Activated T-cell treated with anti-CD3 and anti-CD28 coated beads, Interleukin-2, amount 50 U/mL, for 4 hours (primary cell): ENCODE results near the gene SUMO4. TPM values are rescaled to one million over a fixed set of nuclear protein-coding genes. Genes with fewer than 3 reads are reported as not detected.

ENCODE experiments used
- ATAC-seq, 2 donors: fragments of 200-7000 bp; cut with Tn5 transposase; one replicate each; pipeline ENCODE4 v1.10.0; 2021
- DNase-seq: peaks from one replicate; pipeline ENCODE4 v3.0.0-alpha.2; 2020
- H3K27me3 Mint-ChIP-seq: one replicate; pipeline ENCODE4 v1.8.0; 2021; ENCODE audit warnings: low read depth, mixed read lengths
- H3K36me3 Mint-ChIP-seq: one replicate; pipeline ENCODE4 v1.8.0; 2022; ENCODE audit warnings: mixed read lengths; ENCODE audit not compliant: insufficient read depth
- H3K4me1 Mint-ChIP-seq: one replicate; pipeline ENCODE4 v1.8.0; 2021; ENCODE audit warnings: low read depth, mixed read lengths
- H3K4me3 Mint-ChIP-seq: one replicate; pipeline ENCODE4 v1.8.0; 2021; ENCODE audit warnings: mild to moderate bottlenecking, moderate library complexity, mixed read lengths
- H3K9me3 Mint-ChIP-seq: one replicate; pipeline ENCODE4 v1.8.0; 2021; ENCODE audit warnings: mixed read lengths
- total RNA-seq, 3 donors: library from RNA; stranded (reverse); gene quantifications; one replicate each; pipeline ENCODE4 v1.2.1, GENCODE V29; 2021

SUMO4 gene
- total RNA-seq, 3 donors from 2014 or later = 2.6 to 3.0 (median 2.7) TPM

DNA sequence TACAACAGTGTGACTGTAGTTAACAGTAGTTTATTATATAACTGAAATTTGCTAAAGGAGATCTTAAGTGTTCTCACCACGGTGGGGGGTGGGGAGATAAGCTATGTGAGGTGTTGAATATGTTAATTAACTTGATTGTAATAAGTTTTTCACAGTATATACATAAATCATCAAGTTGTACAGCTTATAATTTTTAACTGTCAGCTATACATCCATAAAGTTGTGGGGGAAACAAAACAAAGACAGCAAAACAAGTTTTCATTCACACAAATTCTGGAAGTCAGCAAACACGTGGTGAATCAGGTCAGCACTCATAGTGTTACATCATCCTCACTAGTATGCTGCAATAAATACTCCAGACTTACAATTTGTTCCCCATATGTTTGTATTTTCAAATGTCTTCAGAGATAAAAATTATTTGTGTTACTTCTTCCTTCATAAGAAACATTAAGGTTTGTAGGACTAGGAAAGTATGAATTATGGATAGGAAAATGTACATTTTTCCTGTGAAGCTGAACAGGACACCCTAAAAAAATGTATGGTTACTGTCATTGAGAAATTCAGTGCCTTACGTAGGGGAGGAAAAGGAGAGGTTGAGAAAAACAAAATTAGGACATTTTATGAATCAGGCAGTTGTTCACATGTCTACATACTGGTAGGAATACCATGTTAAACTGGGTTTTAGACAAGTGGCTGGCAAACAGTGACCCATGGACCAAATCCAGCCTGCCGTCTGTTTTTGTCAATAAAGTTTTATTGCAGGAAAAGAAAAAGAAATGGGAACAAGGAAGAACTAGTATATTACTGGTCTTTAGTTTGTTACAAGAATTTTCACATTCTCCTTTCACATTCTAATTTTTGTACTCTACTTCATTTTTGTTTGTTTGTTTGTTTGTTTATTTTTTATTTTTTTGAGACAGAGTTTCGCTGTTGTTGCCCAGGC, 6.0 kb downstream of the SUMO4 start:
- ATAC-seq (peak in 1 of 2 donors; percentile 10), DNase-seq (no peak)
- H3K9me3 Mint-ChIP-seq = no peaks in the 10 kb centered on the region
- H3K4me1 Mint-ChIP-seq = peaks cover 23% of the 10 kb centered on the region
- H3K4me3 Mint-ChIP-seq = no peak overlapping the region
- H3K27me3 Mint-ChIP-seq = no peaks in the 10 kb centered on the region
- peaks cover 57% of the 10 kb centered on the region for H3K36me3 Mint-ChIP-seq

DNA sequence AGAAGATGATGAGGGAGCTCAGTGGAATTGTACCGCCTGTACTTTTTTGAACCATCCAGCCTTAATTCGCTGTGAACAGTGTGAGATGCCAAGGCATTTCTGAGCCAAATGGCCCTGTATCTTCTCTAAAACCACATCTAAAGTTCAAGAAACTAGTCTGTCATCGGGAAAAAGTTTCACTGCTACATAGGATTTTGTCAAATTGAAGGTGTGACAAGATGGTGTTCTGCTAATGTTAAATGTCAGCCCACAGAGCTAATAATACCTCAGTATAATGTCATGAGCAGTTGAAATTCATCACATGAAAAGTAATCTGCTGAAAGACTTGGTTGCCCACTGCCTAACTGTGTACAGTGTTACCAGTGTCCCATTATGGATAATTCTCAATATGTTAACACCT, 9.6 kb downstream of the SUMO4 start:
- H3K27me3 Mint-ChIP-seq = no peaks in the 10 kb centered on the region
- no peak for DNase-seq
- no peaks in the 10 kb centered on the region for H3K9me3 Mint-ChIP-seq
- ATAC-seq = peak in 1 of 2 donors; percentile 30
- H3K4me3 Mint-ChIP-seq = no peak overlapping the region
- peaks cover 39% of the 10 kb centered on the region for H3K36me3 Mint-ChIP-seq
- peaks cover 18% of the 10 kb centered on the region for H3K4me1 Mint-ChIP-seq

DNA sequence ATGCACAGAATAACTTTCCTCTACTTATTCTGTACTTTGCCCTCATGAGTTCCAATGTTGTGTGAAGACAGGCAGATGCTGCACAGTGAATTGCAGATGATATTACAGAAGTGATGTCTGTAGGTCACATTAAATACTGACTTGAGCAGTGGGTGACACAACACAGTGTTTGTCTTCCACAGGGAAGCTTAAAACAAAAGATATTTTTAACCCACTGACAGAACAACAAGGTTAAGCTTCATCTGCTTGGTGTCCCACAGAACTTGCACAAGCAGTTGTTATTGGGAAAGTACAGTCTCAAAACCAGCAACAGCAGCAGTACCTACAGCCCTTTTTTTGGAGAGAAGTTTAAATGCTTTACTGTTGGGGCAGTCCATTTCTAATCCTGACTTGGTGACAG, 10.5 kb downstream of the SUMO4 start:
- H3K36me3 Mint-ChIP-seq = peaks cover 36% of the 10 kb centered on the region
- H3K4me3 Mint-ChIP-seq = no peak overlapping the region
- no peak for DNase-seq

DNA sequence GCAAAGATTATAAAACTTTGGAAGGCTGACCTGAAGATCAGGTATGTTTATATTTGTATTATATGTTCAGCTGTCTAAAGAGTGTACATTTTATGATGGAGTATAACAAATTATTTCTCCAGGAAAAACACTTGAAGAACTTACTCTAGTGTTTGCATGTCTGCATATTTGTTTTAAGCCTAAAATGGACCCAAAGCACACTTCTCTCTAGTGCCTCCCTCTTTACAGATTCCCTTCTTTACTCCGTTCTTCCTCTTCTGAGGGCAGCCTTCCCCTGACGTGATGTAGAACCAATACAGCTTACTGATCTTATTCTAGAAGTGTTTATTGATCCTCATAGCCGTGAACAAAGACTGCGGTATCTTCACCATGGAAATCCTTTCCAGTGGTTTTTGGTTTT, 13.9 kb downstream of the SUMO4 start:
- no peak for ATAC-seq
- peaks cover 32% of the 10 kb centered on the region for H3K36me3 Mint-ChIP-seq
- H3K9me3 Mint-ChIP-seq = peaks cover 8% of the 10 kb centered on the region
- DNase-seq = no peak
- no peak overlapping the region for H3K4me3 Mint-ChIP-seq
- H3K27me3 Mint-ChIP-seq = no peaks in the 10 kb centered on the region
- peaks cover 13% of the 10 kb centered on the region for H3K4me1 Mint-ChIP-seq

More for the DNA sequence above, 10.5 kb downstream of the SUMO4 start:
- no peaks in the 10 kb centered on the region for H3K27me3 Mint-ChIP-seq
- H3K4me1 Mint-ChIP-seq = peaks cover 10% of the 10 kb centered on the region
- peaks cover 4% of the 10 kb centered on the region for H3K9me3 Mint-ChIP-seq
- ATAC-seq = no peak

DNA sequence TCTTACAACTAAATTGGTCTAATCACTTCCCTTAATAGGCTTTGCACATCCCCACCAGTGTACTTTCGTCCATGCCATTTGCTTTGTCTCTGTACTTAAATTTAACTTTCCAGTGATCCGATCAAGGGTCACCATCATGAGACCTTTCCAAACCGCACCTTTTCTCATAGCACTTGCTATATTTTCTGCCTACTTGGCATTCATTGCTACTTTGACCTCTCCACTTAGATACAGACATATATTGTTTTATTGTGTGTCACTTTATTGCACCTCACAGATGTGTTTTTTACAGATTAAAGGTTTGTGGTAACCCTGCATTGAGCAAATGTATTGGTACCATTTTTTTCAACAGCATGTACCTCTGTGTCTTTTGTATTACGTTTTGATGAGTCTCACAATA, 14.8 kb downstream of the SUMO4 start:
- ATAC-seq = no peak
- peaks cover 15% of the 10 kb centered on the region for H3K4me1 Mint-ChIP-seq
- no peaks in the 10 kb centered on the region for H3K27me3 Mint-ChIP-seq
- DNase-seq = no peak
- H3K4me3 Mint-ChIP-seq = no peak overlapping the region
- peaks cover 8% of the 10 kb centered on the region for H3K9me3 Mint-ChIP-seq
- peaks cover 28% of the 10 kb centered on the region for H3K36me3 Mint-ChIP-seq

DNA sequence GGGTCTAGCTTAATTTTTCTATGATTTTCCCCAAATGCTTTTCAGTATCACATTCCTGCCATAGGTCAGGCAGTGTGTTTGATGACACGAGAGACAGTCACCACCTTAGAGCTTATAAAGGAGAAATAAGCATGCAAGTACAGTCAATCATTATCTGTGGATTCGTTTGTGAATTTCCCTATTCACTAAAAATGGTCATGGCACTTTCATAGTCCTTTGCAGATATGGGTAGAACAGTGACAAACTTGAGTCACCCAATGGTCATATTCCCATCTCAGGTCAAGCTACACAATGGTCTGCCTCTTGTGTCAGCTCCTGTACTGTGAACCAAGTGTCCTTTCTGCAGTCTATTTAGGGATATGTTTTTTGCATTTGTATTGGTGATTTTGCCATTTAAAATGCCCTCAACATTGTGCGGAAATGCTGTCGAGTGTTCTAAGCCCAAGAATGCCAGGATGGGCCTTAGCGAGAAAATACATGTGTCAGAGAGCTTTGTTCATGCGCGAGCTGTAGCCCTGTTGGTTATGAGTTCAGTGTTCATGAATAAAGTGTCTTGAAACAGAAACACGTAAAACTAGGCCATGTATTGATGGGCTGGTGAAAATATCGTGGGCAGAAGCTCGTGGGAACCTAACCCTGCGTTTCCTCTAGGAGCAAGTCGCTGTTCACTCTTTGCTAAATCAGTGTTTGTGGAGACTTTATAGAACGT, 19.8 kb downstream of the SUMO4 start:
- Mint-ChIP-seq H3K4me1 (peaks cover 22% of the 10 kb centered on the region), H3K27me3 (no peaks in the 10 kb centered on the region), H3K36me3 (peaks cover 5% of the 10 kb centered on the region), H3K4me3 (no peak overlapping the region), H3K9me3 (peaks cover 7% of the 10 kb centered on the region)
- DNase-seq = no peak
- ATAC-seq = peak in 1 of 2 donors; percentile 27

DNA sequence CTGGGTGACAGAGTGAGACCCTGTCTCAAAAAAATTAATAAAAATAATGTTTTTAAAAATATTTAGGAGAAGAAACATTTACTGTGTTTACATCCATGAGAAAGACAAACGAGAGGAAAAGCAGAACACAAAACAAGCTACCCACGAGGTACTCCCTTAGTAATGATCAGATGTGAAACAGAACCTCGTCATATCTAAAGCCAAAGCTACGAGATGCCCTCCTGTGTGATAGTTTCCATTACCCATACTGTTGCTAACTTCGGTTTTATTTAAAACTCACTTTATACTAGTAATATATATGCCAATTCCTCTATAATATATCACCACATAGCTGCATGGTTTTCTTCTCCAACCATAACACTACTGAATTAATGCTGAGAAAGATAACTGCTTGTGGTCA, 21.1 kb downstream of the SUMO4 start:
- Mint-ChIP-seq H3K9me3 (peaks cover 4% of the 10 kb centered on the region), H3K4me1 (peaks cover 16% of the 10 kb centered on the region), H3K4me3 (no peak overlapping the region), H3K27me3 (no peaks in the 10 kb centered on the region), H3K36me3 (no peaks in the 10 kb centered on the region)
- ATAC-seq (no peak), DNase-seq (no peak)

DNA sequence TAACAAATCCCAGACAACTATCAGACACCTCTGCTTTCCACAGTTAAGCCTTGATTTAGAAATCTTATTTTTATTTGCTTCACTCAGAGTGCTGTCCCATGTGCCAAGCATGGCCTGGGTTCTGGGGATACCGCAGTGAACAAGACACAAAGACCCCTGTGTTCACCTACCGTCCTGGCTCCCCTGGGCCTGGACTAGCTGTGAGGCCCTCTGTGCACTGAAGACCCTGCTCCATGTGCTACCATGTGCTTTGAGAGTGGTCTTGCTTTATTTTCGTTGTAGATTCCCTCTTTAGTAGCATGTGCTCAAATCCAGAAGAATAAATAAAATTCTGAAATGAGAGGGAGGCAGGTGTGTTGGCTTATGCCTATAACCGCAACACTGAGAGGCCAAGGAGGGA, 22.5 kb downstream of the SUMO4 start:
- ATAC-seq (no peak), DNase-seq (no peak)
- Mint-ChIP-seq H3K36me3 (no peaks in the 10 kb centered on the region), H3K27me3 (no peaks in the 10 kb centered on the region), H3K9me3 (no peaks in the 10 kb centered on the region), H3K4me3 (no peak overlapping the region), H3K4me1 (peaks cover 16% of the 10 kb centered on the region)

DNA sequence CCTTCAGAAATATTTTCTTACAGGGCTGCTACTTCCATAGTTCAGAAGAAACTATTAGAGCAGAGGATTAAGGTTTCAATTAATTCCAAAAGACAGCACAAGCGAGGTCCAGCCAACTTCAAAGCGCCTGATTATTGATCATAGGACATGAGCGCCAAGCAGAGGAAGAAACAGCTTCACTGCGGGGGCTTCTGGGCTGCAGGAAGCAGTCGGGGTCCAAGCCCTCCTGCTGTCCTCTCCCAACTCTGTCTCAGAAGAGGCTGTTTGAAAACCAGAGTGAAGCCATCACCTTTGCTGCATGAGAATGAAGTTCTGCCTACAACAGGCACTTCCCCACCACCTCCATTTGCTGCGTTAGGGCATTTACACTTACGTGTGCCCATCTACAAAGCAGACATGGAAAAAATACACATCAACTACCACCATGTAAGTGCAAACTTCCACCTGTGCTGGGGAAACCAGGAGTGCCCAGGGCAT, 23.9 kb downstream of the SUMO4 start:
- Mint-ChIP-seq H3K36me3 (no peaks in the 10 kb centered on the region), H3K4me3 (no peak overlapping the region), H3K4me1 (peaks cover 11% of the 10 kb centered on the region), H3K27me3 (no peaks in the 10 kb centered on the region), H3K9me3 (no peaks in the 10 kb centered on the region)
- DNase-seq = no peak
- ATAC-seq = no peak

DNA sequence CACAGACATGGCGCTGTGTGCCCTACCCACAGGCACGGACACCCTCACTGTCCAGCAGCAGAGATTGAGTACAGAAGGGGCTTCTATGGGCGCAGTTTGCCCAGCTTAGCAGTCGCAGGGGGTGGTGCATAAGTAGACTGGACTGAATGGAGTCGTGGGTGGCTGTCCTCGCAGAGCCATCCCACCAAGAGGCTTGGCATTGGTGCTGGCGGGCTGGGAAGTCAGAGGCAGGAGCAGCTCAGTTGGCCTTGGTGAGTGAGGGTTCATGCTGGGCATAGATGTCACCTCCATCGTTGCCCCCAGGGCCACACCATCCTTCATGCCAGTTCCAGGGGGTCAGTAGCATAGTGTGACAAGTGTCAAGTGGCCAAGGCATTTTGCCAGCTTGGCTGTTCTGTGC, 25.2 kb downstream of the SUMO4 start:
- H3K36me3 Mint-ChIP-seq = no peaks in the 10 kb centered on the region
- no peaks in the 10 kb centered on the region for H3K9me3 Mint-ChIP-seq
- peaks cover 7% of the 10 kb centered on the region for H3K4me1 Mint-ChIP-seq
- DNase-seq (no peak), ATAC-seq (no peak)
- no peaks in the 10 kb centered on the region for H3K27me3 Mint-ChIP-seq
- H3K4me3 Mint-ChIP-seq = no peak overlapping the region

DNA sequence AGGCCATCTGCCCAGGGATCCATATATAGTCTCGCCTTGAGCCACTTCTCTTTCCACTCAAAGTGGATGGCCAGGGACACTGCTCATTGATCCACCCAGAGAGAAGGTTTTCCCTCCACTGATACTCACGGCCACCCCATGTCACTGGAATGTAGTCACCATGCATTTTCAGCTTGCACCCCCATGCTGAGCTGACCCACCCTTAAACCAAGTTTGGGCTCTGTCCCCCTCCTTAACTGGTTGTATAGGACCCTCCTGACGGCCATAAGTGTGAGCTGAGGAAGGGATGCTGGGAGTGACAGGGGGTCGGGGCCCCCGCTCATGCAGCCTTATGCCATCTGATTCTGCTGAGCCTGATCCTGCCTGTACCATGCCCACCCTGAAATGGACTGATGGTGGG, 25.7 kb downstream of the SUMO4 start:
- Mint-ChIP-seq H3K9me3 (no peaks in the 10 kb centered on the region), H3K36me3 (no peaks in the 10 kb centered on the region), H3K4me1 (peaks cover 2% of the 10 kb centered on the region), H3K27me3 (no peaks in the 10 kb centered on the region), H3K4me3 (no peak overlapping the region)
- no peak for ATAC-seq
- no peak for DNase-seq

DNA sequence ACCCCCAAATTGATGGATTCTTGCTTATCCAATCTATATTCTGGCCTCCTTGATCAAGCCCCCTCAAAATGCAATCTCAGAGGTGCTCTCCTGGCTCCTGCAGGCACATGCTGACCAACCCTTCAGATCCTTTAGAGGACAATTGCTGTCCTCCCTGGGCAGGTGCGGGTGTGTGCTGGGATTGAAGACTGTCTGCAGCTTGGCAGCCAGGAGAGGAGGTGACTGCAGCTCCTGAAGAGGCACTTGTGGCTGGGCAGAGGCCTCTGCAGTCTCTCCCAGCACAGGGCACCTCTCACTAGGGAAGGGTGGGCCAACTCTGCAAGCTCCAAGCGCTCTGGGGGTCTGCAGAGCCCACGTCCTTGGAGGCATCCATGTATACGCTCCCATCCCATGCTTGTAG, 28.5 kb downstream of the SUMO4 start:
- Mint-ChIP-seq H3K36me3 (no peaks in the 10 kb centered on the region), H3K9me3 (no peaks in the 10 kb centered on the region), H3K4me3 (no peak overlapping the region), H3K27me3 (no peaks in the 10 kb centered on the region), H3K4me1 (peaks cover 4% of the 10 kb centered on the region)
- no peak for DNase-seq
- ATAC-seq = no peak

DNA sequence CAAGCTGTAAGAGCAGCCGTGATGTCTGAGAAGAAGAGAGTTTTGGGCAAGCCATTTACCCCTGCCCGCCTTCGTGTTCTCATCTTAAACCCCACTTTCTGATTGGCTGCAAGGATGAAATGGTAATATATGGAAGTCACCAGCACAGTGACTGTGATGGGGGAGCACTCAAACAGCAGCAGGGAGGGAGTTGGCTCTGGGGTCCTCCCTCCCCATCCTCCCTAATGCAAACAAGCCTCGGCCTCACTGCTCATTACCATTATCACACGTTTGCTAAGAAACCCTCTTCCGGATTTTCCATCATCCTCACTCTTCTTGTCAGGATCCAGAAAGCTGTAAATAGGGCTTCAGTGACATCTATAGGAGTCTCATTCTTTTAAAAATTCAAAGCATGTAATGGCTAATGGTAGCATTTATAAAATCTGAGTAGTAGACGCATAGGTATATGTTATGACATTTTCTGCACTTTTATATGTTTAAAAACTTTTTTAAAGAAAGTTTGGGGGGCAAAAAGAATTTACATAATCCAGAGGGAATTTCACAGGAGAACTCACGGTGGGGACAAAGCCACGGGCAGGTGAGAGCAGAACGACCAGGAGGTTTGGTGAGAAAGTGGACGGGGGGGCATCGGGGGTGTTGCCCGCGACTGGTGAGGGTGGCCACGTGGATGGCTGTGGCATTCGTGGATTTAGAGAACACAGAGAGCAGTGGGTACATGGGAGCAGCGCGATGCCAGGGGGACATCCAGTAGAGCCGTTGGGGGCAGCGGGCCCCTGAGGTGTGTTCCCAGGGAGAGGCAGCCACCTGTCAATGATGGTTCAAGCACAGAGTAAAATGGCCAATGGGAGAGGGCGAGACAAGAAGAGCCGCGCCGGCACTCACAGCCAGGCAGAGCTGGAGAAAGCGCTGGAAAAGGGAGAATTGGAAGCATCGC, 29.6 kb downstream of the SUMO4 start:
- DNase-seq (no peak), ATAC-seq (no peak)
- Mint-ChIP-seq H3K9me3 (no peaks in the 10 kb centered on the region), H3K4me3 (no peak overlapping the region), H3K4me1 (peaks cover 4% of the 10 kb centered on the region), H3K27me3 (no peaks in the 10 kb centered on the region), H3K36me3 (no peaks in the 10 kb centered on the region)
